HG03442 (cell line): Measurements from ENCODE around the gene VPS9D1.
A peak's percentile ranks its signal among the peaks of the same experiment; 100 is the strongest.
"Not testable (repeated sequence)": the region's sequence is repeated elsewhere in the genome, so short reads cannot be mapped to it uniquely, and the experiment has no call there.

Experiments used
- ATAC-seq: cut with Tn5 transposase; IDR thresholded peaks from one replicate; pipeline ENCODE4 v1.9.1; 2021; ENCODE audit warnings: mild to moderate bottlenecking, moderate library complexity; ENCODE audit not compliant: unreplicated experiment

The VPS9D1 gene

DNA sequence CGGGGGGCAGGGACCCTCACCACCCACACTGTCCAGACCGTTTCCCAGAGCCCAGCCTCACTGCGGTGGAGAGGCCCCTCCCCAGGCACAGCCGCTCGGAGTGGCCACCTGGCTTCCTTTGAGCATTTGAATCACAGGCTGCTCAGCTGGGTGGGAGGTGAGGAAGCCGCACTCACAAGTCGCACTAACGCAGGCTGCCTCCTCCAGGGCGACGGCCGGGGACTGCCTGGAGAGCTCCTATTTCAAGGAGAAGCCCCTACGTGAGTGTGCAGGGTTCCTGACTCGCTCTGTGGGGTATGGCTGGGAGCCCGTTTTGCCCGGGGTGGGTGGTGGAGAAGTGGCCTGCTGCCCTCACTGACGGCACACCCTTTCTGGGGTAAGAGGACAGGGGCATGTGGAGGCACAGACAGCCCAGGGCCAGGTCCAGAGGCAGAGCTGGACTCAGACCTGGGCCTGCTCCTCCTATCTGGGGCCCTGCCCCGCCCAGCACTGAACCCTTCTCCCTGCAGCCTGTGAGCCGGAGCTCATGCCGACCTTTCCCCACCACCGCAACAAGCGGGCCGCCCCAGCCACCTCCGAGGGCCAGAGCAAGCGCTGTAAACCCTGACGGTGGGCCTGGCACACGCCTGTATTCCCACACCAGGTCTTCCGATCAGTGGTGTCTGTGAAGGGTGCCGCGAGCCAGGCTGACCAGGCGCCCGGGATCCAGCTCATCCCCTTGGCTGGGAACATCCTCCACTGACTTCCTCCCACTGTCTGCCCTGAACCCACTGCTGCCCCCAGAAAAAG, 25.4 kb downstream of the VPS9D1 start:
- no peak for ATAC-seq

DNA sequence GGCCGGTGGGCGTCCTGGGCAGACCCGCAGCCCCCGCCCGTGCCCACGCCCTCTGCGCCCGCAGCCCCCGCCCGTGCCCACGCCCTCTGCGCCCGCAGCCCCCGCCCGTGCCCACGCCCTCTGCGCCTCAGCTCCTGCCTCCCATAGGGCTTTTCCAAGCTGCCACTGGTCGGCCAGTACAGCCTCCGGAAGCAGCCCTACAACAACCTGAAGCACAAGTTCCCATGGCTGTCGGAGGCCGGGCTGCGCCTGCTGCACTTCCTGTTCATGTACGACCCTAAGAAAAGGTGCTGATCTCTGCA, 26.0 kb downstream of the VPS9D1 start:
- not testable (repeated sequence) for ATAC-seq

DNA sequence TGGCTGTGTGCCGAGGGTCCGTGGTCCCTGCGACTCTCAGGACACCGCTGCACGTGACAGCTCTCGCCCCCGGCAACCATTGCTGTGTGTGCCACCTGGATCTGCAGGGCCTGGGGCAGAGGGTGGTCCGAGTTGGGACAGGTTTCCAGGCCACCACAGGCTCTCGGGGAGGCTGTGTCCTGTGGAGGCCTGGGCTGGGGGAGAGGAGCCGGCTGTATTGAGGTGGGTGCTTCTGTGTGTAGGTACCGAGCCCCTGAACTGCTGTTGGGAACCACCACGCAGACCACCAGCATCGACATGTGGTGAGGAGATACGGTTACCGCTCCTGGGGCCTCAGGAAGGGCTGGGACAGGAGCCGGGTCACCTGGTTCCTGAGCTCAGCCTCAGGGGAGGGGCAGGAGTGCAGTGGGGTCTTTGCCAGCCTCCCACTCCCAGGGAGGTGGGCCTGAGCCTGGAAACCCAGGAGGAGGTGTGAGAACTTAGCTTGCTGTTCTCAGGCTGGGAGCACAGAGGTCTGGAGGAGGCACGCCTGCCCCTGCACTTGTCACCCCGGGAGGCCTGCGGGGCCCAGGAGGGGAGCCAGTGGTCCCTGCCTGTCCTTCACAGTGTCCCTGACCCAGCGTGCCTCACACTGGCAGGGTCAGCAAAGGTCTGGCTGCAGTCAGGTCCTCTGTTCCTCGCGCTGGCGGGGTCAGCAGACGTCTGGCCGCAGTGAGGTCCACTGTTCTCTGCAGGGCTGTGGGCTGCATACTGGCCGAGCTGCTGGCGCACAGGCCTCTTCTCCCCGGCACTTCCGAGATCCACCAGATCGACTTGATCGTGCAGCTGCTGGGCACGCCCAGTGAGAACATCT, 26.5 kb downstream of the VPS9D1 start:
- ATAC-seq, result no peak

DNA sequence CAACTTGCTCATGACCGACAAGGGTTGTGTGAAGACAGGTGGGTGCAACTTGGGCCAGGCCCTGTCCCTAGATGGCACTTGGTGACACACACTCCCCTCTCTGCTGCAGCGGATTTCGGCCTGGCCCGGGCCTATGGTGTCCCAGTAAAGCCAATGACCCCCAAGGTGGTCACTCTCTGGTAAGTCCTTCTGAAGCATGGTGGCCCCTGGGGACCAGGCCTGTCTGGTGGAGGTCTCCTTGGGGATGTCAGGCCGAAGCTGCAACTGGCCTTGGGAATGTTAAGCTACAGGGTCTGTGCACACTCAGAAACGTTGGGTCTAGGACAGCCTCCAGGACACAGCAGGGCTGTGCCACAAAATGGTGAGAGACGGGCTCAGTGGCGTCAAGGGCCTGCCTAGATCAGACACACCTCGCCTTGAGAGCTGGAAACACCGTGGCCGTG, 27.4 kb downstream of the VPS9D1 start:
- no peak for ATAC-seq

DNA sequence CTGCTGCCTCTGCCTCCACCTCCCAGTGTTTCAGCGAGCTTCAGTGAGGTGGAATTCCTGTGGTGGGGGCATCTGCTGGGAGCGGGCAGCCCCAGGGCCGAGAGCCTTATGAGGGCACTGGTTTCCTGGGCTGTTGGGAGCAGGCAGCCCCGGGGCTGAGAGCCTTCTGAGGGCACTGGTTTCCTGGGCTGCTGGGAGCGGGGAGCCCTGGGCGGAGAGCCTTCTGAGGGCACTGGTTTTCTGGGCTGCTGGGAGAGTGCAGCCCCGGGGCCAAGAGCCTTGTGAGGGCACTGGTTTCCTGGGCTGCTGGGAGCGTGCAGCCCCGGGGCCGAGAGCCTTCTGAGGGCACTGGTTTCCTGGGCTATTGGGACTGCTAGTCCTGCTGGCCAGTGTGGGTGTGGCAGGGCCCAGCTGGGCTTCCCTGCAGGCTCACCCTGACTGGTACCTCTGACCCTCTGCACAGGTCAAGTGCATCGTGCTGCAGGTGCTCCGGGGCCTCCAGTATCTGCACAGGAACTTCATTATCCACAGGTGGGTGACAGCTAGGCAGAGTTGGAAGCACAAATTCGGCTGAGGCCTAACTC, 28.6 kb downstream of the VPS9D1 start:
- no peak for ATAC-seq

DNA sequence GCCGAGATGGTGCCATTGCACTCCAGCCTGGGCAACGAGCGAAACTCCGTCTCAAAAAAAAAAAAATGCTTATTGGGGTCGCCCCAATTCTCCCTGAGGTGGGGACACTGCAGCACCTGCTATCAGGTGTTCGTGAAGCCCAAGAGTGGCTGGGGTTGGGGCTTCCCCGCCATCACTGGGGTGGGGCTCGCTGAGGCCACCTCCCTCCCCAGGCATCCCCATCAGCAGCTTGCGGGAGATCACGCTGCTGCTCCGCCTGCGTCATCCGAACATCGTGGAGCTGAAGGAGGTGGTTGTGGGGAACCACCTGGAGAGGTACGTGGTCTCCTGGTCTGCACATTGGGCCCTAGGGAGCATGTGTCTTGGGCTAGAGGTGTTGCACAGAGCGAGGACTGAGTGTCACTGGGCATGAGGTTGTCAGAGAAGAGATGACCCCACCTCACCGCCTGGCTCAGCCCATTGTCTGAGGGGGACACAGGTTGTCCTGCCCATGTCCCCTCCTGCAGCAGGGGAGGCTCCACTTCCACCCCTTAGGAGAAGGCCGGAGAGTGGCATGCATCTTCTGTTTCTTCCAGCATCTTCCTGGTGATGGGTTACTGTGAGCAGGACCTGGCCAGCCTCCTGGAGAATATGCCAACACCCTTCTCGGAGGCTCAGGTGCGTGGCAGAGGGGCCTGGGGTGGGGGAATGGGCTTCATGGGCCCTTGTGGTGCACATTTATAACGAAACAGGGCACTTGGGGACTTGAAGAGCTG, 29.3 kb downstream of the VPS9D1 start:
- no peak for ATAC-seq

DNA sequence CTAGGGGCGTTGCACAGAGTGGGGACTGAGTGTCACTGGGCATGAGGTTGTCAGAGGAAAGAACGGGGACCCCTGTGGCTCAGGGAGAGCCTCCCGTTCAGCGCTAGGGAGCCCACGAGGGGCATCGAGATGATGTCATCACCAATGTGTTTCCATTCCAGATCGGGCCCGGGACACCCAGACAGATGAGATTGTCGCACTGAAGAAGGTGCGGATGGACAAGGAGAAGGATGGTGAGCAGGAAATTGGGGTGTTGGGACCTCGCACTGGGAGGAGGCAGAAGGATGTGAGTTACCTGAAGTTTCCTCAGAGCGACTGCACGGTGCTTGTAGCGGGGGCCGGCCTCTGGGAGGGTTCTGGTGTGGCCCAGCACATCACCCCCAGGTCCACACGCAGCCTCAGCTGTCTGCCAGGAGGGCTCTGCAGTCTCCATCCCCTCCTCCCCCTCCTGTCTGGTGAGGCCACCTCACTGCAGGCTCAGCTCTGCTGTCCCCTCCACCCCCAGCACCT, 30.3 kb downstream of the VPS9D1 start:
- ATAC-seq, result no peak

DNA sequence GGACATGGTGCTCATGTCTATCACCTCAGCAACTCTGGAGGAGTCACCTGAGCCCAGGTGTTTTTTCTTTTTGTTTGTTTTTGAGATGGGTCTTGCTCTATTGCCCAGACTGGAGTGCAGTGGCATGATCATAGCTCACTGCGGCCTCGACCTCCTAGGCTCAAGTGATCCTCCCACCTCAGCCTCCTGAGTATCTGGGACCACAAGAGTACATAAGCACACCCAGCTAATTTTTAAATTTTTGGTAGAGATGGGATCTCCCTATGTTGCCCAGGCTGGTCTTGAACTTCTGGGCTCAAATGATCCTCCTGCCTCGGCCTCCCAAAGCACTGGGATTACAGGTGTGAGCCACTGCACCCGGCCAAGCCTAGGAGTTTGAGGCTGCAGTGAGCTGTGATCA, 31.1 kb downstream of the VPS9D1 start:
- not testable (repeated sequence) for ATAC-seq

DNA sequence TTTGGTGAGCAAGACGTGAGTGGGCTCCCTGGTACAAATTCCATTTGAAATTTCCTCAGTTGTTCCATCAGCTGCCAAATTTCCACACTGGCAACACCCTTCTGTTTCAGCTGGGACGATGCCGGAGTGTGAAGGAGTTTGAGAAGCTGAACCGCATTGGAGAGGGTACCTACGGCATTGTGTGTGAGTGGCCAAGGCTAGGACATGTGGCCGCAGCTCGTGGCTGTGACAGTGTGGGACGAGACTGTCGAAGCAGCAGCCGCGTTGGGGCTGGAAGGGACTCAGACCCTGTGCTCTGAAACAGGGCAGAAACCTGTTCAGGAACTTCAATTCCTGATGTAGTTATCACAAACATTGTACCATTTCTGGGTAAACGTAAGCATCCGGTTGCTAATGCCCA, 31.6 kb downstream of the VPS9D1 start:
- no peak for ATAC-seq

DNA sequence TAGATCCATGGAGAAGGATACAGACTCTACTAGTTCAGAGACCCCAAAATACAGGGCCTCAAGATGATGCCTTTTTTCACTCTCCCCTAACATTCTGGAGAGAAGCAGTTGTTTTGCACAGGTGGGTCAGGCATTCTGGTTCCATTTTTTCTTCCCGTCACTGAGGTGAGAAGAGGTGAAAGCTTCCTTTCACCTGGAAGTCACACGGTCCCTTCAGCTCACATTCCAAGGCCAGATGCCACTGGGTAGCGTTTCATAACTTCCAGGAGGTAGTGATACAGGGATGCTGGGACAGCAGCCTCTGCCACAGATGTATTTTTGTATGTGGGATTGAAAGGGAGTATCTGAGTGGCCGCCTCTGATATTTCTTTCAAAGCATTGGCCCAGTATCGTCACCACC, 32.3 kb downstream of the VPS9D1 start:
- no peak for ATAC-seq

DNA sequence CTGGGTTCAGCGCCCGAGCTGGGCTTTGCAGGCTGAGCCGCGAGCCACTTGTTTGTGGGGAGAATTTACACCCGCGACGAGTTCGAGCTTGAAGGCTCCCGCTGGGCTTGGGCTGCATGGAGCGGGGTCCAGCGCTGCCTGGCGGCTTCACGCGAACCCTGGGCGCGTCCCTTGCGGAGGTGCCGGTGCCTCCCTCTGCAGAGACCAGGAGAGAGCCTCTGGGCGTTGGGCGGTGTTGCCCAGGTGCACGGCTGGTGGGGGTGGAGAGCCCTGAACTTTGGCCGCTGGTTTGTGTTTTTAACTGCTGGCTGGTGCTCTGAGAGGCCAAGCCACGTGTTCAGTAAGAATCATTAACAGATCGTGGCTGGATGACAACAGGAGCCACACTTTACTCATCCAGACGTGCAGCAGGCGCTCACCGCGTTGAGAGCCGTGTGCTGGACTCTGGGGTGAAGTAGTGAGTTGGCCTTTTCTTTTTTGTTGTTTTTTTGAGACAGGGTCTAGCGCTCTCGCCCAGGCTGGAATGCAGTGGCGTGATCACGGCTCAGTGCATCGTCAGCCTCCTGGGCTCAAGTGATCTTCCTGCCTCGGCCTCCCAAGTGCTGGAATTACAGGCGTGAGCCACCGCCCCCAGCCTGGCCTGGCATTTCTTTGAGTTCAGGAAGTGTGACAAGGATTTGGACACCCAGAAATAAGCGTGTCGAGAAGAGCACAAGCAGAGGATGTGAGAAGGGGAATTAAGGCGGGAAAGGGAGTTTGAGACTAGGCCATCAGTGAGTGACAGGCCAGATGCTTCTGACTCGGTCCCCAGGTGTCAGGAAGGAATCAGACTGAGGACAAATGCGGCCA, 33.4 kb downstream of the VPS9D1 start:
- peak; percentile 29 for ATAC-seq

DNA sequence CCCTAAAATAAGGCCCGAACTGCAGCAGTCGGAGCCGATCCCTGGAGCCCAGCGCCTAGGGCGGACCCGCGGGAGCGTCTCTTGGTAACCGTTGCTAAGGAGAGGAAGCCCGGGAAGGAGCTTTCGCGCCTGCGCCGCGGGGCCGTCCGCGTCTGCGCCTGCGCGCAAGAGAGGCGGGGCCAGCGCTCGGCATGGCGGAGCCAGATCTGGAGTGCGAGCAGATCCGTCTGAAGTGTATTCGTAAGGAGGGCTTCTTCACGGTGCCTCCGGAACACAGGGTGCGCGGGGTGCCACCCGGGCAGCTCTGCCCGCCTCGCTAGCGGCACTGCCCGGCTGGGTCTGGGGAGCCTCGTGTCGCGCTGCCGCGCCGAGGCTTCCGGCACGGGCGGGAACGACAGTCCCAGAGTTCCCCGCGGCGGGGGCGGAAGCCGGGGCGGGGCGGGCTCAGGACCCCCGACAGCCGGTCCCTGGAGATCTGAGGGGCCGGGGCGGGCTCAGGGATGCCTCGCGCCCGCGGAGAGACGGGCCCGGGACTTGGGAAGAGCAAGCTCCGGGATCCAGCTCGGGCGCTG, 34.1 kb downstream of the VPS9D1 start, which contains the start of gene CDK10:
TSS of gene CDK10 (plus strand) at position 170 of the 572 bp plus-strand sequence. CDS start at position 192, 22 bp downstream.
- peak; percentile 74 for ATAC-seq

DNA sequence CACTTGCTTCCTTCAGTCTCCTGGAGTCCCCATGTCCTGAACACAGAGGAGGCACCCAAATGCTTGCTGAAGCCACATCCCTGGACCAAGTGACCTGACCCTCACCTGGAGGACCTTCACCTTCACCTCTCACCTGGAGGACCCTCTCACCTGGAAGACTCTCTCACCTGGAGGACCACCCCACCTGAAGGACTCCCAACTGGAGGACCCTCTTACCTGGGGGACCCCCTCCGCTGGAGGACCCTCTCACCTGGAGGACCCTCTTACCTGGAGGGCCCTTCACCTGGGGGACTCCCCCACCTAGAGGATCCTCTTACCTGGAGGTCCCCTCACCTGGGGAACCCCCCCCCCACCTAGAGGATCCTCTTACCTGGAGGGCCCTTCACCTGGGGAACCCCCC, 34.8 kb downstream of the VPS9D1 start:
- ATAC-seq, result no peak

DNA sequence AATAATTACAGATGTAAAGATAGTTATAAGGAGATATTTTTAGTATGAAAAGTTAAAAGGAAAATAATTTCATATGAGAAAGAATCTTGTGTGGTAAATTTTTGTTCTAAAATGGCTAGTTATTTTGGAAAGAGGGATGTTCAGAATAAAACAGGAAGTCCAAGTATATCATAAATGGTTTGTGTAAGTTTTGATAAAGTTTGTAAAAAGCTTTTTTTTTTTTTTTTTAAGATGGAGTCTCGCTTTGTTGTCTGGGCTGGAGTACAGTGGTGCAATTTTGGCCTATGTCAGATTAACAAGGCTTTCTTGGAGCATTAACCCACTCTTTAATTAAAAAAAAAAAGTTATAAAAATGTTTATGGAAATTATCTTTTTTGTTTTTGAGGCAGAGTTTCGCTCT, 42.4 kb downstream of the VPS9D1 start:
- no peak for ATAC-seq

DNA sequence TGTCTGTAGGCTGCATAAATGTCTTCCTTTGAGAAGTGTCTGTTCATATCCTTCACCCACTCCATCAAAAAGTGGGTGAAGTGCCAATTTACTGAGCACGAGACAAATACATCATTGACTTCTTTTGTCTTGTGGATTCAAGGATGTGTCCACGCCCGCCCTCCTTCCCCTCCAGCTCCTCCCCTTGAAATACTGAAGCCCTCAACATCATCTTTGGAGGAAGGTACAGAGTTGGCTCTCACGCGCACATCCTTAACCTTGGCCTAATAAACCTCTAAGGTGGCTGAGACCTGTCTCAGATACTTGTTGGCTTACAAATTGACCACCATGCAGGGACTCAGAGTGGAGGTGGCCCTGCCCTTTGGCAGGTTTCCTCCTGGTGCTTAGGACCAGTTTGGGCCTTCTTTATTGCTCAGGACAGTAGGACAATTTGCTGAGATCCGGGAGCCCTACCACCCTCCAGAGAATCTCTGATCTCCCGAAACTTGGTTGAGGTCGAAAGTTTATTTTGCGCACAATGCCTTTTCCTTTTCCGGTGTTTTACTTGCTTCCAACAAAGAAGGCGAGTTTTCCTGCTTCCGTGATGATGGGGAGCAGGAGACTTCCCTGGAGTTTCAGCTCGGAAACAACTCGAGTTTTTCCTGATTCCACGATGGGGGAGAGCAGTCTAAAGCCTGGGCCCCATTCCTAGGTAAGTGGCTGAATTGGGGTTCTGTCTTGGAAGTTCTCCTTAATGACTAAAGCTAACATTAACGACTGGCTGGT, 48.3 kb downstream of the VPS9D1 start:
- ATAC-seq, result no peak

DNA sequence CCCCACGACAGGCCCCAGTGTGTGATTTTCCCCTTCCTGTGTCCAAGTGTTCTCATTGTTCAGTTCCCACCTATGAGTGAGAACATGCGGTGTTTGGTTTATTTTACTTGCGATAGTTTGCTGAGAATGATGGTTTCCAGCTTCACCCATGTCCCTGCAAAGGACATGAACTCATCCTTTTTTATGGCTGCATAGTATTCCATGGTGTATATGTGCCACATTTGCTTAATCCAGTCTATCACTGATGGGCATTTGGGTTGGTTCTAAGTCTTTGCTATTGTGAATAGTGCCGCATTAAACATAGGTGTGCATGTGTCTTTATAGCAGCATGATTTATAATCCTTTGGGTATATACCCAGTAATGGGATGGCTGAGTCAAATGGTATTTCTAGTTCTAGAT, 49.1 kb downstream of the VPS9D1 start:
- ATAC-seq, result not testable (repeated sequence)

DNA sequence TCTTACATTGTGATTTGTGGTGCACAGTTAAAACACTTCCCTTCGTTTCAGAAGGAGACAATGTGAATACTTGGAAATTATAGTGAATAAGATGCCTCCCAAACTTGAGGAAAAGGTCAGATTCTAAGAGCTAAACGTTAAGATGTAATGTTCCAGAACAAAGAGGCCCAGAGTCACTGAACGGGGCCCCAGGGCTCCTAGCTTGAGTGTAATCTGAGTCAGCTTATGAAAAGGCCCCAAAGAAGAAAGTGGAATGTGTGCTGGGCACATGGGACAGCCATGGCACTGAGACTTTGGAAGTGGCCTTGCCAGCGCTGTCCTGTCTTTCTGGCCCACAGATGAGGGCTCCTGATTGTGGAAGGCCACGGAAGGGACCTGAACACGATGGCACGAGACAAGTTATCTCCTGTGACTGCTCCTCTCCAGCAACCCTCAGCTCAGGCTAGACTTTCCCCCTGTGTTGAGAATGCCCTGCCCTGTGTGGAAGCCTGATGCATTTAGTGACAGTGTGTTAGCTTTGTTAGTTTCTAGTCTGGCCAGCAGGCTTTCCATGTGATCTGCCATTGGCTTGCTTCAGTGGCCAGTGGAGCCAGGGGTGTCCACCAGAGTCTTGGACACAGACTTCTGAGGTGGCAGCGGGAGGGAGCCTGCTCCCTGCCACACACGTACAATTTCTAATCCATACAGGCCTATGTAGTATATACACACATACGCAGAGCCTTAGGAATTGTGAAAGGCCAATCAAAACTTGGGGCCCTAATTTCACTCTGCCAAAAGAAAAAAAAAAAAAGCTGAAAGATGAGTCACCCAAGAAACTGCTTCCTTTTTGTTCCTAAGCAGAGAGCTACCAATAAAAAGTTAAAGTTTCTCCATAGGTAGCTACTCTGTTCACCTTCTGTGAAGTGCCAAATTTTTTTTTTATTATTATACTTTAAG, 49.9 kb downstream of the VPS9D1 start:
- ATAC-seq, result no peak

DNA sequence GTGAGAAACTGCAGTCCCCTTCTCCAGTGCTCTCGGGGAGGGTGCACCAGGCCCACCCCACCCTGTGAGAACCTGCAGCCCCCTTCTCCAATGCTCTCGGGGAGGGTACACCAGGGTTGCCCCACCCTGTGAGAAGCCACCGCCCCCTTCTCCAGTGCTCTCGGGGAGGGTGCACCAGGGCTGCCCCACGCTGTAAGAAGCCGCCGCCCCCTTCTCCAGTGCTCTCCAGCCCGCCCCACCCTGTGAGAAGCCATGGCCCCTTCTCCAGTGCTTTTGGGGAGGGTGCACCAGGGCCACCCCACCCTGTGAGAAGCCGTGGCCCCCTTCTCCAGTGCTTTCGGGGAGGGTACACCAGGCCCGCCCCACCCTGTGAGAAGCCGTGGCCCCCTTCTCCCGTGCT, 50.9 kb downstream of the VPS9D1 start:
- no peak for ATAC-seq
